Superior temporal gyrus (tissue), 1 donor: ENCODE data around the gene SENP6.
A peak's percentile ranks its signal among the peaks of the same experiment; 100 is the strongest.
"Not testable (repeated sequence)": the region's sequence is repeated elsewhere in the genome, so short reads cannot be mapped to it uniquely, and the experiment has no call there.

Experiments used
- DNase-seq: peaks from one replicate; pipeline ENCODE4 v3.0.0-alpha.2; 2016; ENCODE audit errors: extremely low spot score

SENP6 gene

DNA sequence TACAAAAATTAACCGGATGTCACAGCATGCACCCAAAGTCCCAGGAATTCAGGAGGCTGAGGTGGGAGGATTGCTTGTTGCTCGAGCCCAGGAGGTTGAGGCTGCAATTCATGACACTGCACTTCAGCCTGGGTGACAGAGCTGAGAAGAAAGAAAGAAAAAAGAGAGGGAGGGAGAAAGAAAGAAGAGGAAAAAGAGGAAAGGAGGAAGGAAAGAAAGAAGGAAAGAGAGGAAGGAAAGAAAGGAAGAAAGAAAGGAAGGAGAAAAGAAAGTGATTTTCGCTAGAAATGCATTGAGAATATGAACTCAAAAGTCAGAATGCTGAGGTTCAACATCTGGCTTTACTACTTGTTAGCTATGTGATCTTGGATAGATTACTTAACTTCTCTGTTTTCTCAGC lies 6.6 kb downstream of the SENP6 start:
- no peak for DNase-seq

GRCh38 chr6:75608956-75609533 lies 7.4 kb downstream of the SENP6 start:
- DNase-seq, result no peak

DNA sequence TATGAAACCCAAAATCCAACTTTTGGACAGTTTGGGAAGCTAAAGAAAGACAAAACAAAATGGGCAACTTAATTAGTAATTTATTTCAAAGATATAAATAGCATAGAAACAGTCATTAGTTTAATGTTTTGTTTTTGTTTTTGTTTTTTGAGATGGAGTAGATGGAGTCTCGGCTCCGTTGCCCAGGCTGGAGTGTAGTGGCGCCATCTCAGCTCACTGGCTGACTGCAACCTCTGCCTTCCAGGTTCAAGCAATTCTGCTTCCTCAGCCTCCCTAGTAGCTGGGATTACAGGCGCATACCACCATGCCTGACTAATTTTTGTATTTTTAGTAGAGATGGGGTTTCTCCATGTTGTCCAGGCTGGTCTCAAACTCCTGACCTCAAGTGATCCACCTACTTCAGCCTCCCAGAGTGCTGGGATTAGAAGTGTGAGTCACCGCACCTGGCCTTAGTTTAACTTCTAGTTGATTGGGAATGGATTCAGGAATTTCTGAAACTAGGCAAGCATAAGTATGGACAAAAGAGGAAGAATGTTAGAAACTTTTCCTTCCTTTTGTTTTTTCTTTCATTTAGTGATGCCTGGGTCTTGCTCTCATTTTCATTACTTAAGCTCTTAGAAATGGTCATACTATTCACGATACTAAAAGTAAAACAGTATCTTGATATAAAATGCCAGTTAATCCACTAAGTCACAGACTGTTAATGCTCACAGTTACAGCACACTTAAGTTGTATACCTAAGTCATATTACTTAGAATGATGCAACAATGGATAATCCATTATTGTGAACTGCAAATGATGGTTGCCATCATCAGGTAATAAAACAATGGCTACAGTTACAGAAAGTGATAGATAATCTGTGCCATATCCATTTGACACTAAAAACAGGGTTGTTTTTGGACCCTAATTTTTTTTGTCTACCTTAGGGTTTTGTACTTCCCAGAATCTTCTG lies 8.2 kb downstream of the SENP6 start:
- no peak for DNase-seq

GRCh38 chr6:75611011-75611701 lies 9.5 kb downstream of the SENP6 start:
- no peak for DNase-seq

- DNase-seq, result no peak
Measured at GRCh38 chr6:75611702-75612375, 10.2 kb downstream of the SENP6 start.

- DNase-seq, result no peak
Measured at GRCh38 chr6:75612434-75612833, 10.8 kb downstream of the SENP6 start.

DNA sequence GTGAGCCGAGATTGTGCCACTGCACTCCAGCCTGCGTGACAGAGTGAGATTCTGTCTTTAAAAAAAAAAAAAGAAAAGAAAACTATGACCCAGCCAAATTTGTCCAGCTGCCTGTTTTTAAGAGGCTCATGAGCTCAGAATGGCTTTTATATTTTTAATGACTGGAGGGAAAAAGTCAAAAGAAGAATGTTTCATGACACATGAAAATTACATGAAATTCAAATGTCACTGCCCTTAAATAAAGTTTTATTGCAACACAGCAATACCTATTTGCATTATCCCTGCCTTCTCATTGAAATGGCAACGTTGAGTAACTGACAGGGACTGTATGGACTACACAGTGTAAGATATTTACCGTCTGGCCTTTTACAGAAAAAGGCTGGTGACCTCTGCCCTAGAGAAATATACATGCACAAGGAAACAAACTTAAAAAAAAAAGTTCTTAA lies 11.4 kb downstream of the SENP6 start:
- DNase-seq, result no peak

- no peak for DNase-seq
Measured at GRCh38 chr6:75618437-75618836, 16.8 kb downstream of the SENP6 start.

- DNase-seq, result peak; percentile 67
Measured at GRCh38 chr6:75619230-75619899, 17.7 kb downstream of the SENP6 start.

GRCh38 chr6:75620381-75621304 lies 19.0 kb downstream of the SENP6 start:
- DNase-seq, result no peak

- DNase-seq, result no peak
Measured at GRCh38 chr6:75621846-75622245, 20.2 kb downstream of the SENP6 start.

- no peak for DNase-seq
Measured at GRCh38 chr6:75623491-75623890, 21.8 kb downstream of the SENP6 start.

GRCh38 chr6:75624335-75624734 lies 22.7 kb downstream of the SENP6 start:
- no peak for DNase-seq

DNA sequence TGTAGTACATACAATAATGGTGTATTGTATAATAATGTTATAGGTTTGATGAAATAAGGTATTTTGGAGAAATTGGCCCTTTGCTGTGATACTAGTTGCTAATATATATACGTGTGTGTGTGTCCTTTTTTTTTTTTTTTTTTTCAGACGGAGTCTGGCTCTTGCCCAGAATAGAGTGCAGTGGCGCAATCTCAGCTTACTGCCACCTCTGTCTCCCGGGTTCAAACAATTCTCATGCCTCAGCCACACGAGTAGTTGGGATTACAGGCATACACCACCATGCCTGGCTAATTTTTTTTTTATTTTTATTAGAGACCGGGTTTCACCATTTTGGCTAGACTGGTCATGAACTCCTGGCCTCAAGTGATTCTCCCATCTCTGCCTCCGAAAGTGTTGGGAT lies 23.3 kb downstream of the SENP6 start:
- no peak for DNase-seq

- DNase-seq, result no peak
Measured at GRCh38 chr6:75626561-75626960, 24.9 kb downstream of the SENP6 start.

GRCh38 chr6:75627708-75628107 lies 26.0 kb downstream of the SENP6 start:
- not testable (repeated sequence) for DNase-seq

DNA sequence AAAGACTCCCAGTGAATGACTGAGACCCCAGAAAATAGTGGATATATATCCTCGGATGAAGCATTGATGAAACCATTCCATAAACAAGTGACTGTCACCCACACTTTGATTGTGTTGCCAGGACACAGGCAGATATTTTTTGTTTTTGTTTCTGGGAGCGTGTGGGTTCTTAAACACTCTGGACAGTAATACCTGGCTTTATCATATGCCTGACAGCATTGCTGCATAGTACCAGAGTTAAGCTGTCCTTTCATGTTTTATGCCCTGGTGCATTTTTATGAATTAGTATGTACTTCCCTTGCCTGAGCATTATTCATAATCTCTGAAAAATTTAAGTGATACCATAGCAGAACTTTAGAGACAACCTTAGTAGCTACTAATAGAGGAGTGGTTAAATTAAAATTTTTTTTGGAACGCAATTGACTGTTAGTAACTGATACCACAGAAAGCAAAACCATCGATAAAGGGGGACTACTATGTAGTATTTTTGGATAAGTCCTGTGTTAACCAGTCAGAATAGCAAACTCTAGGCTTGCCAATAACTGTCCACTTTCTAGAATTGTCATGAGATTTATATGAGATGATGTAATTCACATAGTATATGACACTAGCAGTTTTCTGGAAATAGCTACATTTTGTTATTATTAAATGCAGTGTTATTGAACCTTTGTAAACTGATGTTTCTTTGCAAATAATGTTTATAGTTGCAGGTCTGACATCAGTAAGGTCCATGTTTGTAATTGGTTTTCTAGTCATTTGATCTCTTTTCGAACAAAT lies 30.4 kb downstream of the SENP6 start:
- no peak for DNase-seq

DNA sequence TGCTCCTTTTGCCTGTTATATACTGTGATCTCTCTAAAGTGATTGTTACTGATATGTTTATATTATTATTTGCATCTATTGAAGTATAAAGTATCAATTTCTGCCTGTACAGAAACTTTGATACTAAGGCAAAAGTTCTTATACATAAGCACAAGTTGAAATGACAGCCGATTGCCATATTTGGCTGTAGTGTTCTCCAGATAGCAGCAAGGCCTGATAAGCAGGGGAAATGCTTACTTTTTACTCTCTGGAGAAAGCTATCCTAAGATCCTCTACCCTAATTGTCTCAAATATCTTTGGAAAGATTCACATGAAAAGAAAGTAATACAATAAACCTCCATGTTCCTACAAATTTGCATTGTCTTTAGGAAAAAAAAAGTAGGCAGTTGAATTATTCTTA lies 31.4 kb downstream of the SENP6 start:
- no peak for DNase-seq

GRCh38 chr6:75642311-75642710 lies 40.6 kb downstream of the SENP6 start:
- no peak for DNase-seq

DNA sequence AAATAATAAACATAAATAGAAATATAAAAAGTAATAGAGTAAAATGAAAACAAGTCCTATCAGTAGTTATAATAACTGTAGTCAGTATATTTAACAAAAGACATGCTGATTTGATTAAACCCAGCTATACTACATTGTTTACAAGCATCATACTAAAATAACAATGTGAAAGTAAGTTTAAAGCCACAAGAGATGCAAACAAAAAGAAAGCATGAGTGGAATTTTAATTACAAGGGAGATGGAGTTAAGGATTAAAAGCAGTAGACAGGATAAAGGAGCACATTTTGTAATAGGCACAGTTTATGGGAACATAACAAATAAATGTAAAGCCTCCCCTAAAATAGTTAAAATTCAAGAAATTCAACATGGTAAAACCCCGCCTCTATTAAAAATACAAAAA lies 41.5 kb downstream of the SENP6 start:
- DNase-seq, result no peak
